Stimulated activated CD4-positive, alpha-beta T cell treated with anti-CD3 and anti-CD28 coated beads, Interleukin-1b, Interleukin-23, amount 100 ng/mL, for 24 hours (primary cell): ENCODE data around the gene CDS2.

Experiments used
- DNase-seq, 4 experiments: peaks; one replicate each; pipeline ENCODE4 v3.0.0-alpha.2; 2020; ENCODE audit warnings: low read depth in 4 of 4, low spot score in 1 of 4

The CDS2 gene

DNA sequence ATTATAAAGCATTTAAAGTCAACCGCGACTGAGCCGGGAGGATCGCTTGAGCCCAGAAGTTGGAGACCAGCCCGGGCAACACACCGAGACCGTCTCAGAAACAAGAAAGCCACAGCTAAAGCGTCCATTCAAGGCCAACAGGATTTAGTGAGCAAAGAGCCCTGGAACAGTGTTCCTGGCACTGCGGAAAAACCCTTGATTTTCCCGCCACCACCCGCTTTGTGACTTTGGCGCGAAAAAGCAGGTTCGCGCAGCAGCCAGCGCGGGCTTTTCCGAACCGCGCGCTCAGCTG is 7.7 kb upstream of the CDS2 start:
- no peak for DNase-seq

DNA sequence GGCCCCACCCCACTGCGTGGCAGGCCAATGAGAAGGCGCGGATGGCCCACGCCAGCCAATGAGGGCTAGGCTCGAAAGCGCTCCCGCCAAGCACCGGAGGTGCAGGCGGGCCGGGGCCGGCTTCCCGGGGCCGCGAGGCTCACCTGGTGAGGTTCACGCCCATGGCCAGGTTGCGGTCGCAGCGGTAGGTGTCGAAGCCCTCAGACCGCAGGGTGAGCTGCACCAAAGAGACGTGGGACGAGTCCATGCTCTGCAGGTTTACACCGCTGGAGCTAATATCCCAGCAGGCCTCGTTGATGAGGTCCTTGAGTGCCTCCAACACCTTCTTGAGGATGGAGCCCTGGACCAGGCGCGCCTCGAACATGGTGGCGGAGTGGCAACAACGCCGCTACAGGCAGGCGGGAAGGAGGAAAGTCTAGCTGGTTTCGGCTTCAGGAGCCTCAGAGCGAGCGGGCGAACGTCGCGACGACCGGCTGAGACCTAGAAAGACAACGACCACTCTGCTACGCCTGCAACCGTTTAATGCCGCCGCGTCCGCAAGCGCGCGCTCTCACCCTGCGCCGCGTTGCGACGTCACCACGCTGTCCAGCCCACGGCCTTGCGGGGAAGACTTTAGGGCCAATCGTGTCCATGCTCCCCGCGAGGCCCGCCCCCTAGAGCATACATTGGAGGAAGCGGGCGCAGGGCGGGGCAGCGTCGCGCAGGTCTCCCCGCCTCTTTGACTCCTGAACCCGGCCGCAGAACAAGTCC is 7.2 kb upstream of the CDS2 start, which contains the start of gene PCNA:
Gene PCNA (minus strand): TSS at position 524 of the 750 bp plus-strand sequence. CDS start 160 bp downstream, at position 364.
- DNase-seq = peak; percentile 84 to 99 (median 92)

DNA sequence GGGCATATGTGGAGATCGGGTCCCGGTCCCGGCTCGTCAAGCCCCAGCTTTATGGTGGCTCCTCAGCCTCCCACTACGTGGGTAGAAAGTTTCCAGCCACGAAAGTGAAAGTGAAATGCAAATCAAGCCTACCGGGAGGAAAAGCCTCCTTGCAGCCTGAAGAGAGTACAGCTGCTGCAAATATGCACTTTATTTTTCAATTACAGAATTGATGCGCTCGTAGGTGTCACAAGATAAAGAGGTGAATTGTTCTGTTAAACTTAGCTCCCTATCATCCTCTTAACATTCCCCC is 6.7 kb upstream of the CDS2 start:
- no peak for DNase-seq

DNA sequence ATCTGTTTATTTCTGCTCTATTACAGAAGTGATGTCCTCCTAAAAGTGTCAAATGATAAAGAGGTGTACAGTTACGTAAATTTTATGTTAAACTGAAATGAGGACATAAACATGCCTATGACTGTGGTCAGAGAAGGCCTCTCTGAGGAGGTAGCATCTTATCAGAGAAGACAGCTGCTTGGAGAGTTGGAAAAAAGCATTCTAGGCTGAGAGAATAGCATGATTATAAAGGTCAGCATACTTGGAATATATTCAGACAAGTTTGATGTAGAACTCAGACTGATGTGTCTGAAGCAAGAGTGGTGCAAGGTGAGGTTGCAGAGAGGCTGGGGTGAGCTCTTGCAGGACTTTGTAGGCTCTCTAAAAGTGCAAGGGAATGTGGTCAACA is 3.9 kb upstream of the CDS2 start:
- DNase-seq = no peak

DNA sequence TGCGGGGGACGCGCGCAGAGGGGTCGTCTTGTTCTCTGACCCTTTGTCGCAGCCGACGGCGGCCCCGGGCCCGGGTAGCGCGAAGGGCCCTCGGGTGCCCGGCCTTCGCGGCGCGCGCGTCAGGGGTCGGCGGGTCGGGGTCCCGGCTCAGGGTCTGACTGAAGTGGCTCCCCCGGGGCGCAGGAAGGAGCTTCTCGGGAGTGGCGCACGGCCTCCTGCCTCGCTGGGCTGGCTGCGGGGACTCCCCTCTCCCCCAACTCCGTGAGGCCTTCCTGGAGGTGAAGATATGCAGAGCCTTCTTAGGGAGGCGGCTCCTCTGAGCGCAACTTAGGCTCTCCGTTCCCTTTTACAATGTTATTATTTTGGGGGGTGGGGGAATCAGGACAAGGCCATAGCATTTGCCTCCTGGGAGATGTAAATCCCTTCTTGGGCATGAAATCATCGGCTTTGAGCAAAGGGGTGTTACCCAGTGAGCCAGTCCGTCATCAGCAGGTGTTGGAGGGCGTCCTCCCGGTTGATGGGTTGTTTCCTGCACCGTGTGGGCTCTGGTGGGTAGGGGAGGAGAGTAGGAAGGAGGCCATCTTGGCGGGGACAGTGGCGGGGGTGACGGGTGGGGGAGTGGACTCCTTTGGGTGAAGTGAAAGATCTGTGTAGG is 523 bp downstream of the CDS2 start:
- DNase-seq = peak in 3 of 4 experiments; percentile 31 to 63 (median 39)

DNA sequence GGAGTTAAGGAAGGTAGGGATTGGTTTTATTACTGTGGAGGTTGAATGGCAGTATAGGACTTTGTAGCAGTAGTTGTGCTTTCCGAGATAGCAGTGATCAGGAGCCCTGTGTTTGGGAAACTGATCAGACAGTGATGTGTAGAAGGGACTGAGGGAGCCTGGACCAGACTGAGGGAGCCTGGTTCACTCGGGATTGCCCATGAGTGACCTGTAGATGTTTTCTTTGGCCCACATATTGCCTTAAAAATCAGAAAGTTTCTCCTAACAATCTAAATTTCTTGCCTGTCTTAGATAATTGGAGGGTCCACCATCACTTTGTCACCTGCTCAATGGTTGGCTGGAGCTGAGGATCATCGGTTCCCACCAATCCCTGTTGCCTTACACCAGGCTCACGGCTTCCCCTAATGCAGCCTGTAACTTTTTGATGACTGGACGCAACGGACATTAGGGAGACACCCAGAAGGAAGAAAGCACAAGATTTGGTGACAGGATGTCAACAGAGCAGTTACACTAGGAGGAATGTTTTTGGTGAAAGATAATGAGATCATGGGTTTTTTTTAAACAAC is 1.1 kb downstream of the CDS2 start:
- no peak for DNase-seq

GRCh38 chr20:5128886-5129285 is 2.1 kb downstream of the CDS2 start:
- no peak for DNase-seq

DNA sequence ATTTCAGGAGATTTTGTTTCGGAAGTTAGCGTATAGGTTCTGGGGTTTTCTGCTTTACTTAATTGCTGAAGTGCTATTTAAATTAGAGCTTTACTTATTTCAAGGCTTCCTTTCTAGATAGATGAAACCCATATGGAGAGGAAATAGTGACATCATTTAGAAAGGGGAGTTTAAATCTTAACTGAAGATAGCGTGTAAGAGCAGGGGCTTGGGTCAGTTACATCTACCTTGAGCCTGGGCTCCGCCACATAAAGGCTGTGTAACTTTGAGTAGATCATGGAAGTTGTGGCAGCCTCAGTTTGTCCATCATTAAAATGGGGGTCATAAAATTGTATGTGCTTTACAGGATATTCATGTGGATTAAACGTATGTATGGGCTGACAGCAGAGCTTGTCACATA is 4.7 kb downstream of the CDS2 start:
- DNase-seq = no peak

DNA sequence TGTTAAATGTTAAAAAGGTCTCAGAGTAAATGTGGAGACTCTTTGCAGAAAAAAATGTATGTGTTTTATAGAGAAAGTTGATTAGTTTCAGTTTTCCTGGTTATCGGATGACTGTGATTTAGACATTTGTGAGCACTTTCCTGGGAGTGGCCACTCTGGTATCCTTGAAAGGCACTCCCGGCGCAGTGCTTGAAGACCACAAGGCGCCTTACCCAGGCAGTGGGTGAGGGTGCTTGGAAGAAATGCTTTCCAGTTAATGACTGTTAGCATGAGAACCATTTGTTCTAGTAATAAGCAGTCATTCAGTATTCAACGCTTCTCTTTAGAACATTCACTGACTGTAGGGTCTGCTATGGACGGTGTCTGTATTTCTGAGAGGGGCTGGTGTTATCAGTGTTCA is 7.2 kb downstream of the CDS2 start:
- no peak for DNase-seq

DNA sequence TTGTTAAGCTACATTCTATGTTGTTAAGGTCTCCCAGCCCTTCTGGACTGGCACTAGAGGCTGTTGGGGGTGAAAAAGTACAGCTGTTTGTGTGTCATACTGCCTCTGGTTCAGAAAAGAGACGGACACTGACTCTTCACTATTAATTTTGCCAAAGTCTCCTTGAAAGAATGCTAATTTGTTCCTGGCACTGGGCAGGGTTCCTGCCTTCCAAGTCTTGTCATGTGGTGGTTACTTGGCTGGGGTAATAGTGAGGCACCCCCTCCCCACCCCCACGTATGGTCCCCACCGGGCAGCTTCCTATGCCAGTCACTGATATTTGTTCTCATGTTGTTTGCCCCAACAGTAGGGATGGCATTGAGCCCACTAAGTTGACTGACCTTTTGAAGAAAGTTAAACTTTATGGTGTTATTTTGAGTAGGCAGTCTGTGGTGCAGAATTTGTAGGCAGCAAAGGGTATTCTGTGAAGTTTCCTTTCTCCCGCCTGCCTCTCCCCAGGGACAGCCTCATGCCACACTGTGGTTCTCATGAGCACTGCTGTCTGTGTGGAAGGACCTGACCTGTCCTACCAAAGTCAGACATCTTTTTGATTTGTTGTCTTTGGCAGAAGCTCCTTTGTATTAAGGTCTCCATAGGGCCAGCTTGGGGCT is 8.7 kb downstream of the CDS2 start:
- DNase-seq = no peak

DNA sequence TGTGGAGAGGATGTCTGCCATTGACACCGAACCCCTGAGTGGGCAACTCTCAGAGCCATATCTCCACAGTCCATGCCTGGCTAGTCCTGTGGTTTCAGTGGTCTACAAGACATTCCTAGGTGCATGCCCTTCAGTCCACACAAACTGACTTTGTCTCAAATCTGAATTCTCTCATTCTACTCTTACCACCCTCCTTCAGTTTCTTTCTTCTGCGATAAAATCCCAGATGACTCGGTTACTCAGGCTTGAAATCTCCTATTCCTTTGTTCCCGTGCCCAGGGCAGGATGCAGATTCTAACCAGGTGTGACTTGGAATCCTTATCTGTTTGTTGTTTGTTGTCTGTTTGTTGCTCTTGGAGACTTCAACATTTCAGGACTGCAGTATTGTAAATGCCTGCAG is 9.3 kb downstream of the CDS2 start:
- DNase-seq = no peak

GRCh38 chr20:5140195-5140594 is 13.4 kb downstream of the CDS2 start:
- DNase-seq = no peak

GRCh38 chr20:5141615-5142014 is 14.8 kb downstream of the CDS2 start:
- no peak for DNase-seq

GRCh38 chr20:5143851-5144250 is 17.0 kb downstream of the CDS2 start:
- no peak for DNase-seq

DNA sequence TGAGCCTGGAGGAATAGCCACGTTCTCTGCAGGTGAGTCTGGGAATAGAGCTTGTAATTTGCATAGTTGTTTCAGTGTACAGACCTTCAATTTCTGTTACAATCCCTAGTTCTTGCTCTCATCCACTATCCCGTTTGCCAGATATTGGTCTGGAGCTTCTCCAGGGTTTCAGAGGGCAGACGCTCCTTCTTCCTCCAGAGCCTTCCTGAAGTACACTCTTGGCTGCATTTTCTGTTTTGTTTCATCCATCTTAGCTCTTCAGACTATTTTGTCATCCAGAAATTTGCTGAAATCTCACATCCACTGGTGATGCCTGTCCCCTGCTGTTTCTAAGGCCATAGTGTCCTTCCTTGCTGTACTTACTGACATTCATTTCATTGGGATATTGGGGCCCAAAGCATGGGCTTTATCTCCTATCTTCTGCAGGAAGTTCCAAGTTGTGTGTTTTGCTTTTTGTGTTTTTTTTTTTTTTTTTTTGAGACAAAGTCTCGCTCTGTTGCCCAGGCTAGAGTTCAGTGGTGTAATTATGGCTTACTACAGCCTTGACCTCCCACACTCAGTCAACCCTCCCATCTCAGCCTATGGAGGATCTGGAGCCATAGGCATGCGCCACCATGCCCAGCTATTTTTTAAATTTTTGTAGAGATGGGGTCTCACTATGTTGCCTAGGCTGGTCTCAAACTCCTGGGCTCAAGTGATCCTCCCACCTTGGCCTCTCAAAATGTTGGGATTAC is 18.7 kb downstream of the CDS2 start:
- no peak for DNase-seq

DNA sequence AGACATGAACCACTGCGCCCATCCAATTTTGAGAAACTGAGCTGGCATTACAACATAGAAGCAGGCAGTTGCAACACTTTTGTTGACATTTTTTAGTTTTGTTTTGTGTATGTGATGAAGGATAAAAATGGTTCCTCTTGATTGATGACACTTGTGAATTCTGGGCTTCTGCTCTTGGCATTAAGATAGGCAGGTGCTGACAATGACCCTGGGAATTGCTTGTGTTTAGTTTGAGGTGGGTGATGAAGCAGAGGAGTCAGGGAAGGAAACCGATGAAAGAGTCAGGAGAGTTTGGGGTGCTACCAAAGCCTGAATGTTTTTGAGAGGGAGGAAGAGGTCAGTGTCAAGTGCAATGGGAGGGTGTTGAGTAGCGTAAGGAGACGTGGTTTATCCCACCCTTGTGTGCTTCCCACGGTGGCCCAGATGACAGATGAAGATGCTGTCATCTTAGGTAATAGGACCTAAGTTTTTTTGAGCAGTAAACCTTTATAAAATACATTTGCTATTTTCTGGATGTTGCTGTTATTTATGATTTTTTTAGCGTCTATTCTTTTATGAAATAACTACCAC is 19.4 kb downstream of the CDS2 start:
- DNase-seq = no peak

DNA sequence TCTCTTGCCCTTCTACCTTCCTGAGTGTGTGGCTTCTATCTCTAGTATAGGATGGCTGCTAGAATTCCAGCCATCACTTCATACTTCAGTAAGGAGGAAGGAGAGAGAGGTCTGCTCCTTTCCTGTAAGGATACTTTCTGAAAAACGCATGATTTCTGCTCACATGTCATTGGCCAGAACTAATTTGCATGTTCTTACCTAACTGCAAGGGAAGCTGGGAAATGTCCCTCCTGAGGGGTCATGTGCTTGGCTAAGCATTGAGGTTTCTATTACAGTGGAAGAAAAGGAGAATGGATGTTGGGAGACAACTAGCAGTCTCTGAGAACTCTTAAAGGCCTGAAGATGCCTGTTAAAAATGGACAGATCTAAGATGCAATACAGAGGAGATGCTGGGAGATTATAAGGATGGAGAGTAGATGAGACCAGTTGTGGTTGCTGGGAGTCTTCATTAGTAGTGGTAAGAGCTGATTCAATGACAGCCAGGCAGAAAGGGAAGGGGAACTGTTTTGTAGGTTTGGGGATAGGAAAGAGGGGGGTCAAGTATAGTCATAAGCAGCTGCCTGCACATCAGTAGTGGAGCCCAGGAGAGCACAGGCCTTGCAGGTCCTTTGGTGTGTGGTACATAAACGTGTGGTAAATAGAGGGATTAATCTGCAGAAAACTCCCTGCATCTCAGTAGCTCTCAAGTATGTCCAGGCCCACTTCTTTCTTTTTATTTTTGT is 20.2 kb downstream of the CDS2 start:
- DNase-seq = no peak

GRCh38 chr20:5148581-5148980 is 21.8 kb downstream of the CDS2 start:
- no peak for DNase-seq

DNA sequence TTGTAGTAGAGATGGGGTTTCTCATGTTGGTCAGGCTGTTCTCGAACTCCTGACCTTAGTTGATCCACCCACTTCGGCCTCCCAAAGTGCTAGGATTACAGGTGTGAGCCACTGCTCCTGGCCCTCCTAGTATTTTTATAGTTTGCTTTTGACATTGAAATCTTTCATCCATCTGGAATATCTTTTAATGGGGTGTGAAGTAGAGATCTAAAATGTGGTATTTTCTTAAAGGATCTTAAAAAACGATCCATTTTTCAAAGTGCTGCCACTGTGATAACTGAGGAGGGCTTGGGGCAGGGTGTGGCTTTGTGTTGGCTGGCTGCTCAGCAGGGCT is 23.1 kb downstream of the CDS2 start:
- DNase-seq = no peak

- no peak for DNase-seq
Observed at GRCh38 chr20:5150226-5151076, 23.6 kb downstream of the CDS2 start.
